HL-60 (cell line): ENCODE measurements around the gene SCD.

ENCODE experiments used
- DNase-seq, 2 experiments: peaks; one replicate each; pipeline ENCODE4 v3.0.0-alpha.2; 2010 to 2020; ENCODE audit warnings: low read depth in 1 of 2, low spot score in 1 of 2
- H3K27ac ChIP-seq: fragments of 250-450 bp; sonication (Bioruptor Pico); replicated peaks from 2 replicates; pipeline ENCODE4 v1.5.1; 2020; ENCODE audit warnings: mild to moderate bottlenecking, moderate library complexity
- H3K27me3 ChIP-seq: fragments of 250-450 bp; sonication (Bioruptor Pico); 2 replicates; pipeline ENCODE4 v1.5.1; 2021; ENCODE audit warnings: mild to moderate bottlenecking, moderate library complexity; ENCODE audit not compliant: insufficient read depth, poor library complexity, severe bottlenecking
- H3K4me3 ChIP-seq: replicated peaks from 2 replicates; pipeline ENCODE4 v1.5.1; 2011; ENCODE audit warnings: mild to moderate bottlenecking, control low read depth, low read length; ENCODE audit not compliant: insufficient read depth
- GABPA ChIP-seq: IDR thresholded peaks from 2 replicates; pipeline ENCODE4 v1.6.1; 2012; ENCODE audit warnings: low read depth
- POLR2AphosphoS5 ChIP-seq: IDR thresholded peaks from 2 replicates; pipeline ENCODE4 v1.6.1; 2012; ENCODE audit warnings: low read depth
- REST ChIP-seq: IDR thresholded peaks from 2 replicates; pipeline ENCODE4 v1.6.1; 2012; ENCODE audit warnings: low read depth; ENCODE audit not compliant: insufficient replicate concordance
- SPI1 ChIP-seq: IDR thresholded peaks from 2 replicates; pipeline ENCODE4 v1.6.1; 2012; ENCODE audit warnings: low read depth, mild to moderate bottlenecking, borderline replicate concordance
- TF ChIP-seq, protein P1 (sequence below): IDR thresholded peaks from one replicate; pipeline ENCODE4 v1.5.1; 2011; ENCODE audit warnings: low read length, control low read depth, inconsistent platforms; ENCODE audit not compliant: insufficient read depth

SCD gene

DNA sequence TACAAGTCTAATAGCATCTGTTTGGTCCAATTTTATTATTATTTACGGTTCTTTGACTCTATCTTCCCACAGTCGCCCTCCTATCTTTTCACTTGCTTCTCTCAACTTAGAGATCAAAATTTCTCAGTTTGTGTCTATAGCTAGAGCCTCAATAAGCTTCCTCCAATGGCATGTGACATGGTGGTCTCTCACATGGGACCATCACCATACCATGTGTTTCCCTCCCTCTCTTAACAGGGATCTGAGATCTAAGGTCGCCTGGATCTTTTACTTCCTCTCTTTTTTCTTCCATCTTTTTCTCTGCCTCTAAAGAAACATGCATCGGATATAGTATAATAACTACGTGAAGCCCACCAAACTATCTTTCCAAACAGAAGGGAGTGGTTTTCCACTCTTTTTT, 18.8 kb upstream of the SCD start:
- DNase-seq: no peak
- H3K27ac ChIP-seq: peak overlapping the region; percentile 68; the same call in 1 of the 2 replicates
- H3K4me3 ChIP-seq: no peak overlapping the region
- H3K27me3 ChIP-seq: no peaks in the 10 kb centered on the region
- TF ChIP-seq POLR2AphosphoS5 (no peak), SPI1 (no peak), REST (no peak), GABPA (no peak)
- TF ChIP-seq, protein P1, sequence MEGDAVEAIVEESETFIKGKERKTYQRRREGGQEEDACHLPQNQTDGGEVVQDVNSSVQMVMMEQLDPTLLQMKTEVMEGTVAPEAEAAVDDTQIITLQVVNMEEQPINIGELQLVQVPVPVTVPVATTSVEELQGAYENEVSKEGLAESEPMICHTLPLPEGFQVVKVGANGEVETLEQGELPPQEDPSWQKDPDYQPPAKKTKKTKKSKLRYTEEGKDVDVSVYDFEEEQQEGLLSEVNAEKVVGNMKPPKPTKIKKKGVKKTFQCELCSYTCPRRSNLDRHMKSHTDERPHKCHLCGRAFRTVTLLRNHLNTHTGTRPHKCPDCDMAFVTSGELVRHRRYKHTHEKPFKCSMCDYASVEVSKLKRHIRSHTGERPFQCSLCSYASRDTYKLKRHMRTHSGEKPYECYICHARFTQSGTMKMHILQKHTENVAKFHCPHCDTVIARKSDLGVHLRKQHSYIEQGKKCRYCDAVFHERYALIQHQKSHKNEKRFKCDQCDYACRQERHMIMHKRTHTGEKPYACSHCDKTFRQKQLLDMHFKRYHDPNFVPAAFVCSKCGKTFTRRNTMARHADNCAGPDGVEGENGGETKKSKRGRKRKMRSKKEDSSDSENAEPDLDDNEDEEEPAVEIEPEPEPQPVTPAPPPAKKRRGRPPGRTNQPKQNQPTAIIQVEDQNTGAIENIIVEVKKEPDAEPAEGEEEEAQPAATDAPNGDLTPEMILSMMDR: no peak

DNA sequence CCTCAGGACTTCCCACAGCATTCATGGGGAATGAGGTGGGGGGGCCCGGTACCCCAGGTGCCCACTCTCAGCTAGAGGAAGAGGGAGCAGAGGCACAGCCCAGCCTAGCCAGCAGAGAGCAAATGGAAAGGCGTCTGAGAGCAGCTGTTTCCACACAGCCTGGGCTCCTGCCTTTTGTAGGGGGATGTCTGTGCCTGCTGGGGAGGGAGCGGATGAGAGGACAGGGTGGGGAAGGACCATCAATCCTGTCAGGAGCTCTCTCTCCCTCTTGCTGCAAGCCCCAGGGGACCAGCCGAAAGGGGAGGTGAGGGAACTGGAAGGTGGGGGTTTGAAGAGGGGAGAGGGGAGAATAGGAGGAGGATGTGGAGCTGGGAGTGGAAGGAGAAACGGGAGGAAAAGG, 17.0 kb upstream of the SCD start, which contains the start of gene PKD2L1:
Gene PKD2L1 (minus strand): TSS at position 150 of the 400 bp plus-strand sequence. CDS start 125 bp downstream, at position 25.
- DNase-seq: no peak
- H3K4me3 ChIP-seq: no peak within 1 kb of the TSS
- H3K27ac ChIP-seq: no peak within 1 kb of the TSS
- no peak for TF ChIP-seq REST
- no peaks in the 10 kb centered on the region for H3K27me3 ChIP-seq

DNA sequence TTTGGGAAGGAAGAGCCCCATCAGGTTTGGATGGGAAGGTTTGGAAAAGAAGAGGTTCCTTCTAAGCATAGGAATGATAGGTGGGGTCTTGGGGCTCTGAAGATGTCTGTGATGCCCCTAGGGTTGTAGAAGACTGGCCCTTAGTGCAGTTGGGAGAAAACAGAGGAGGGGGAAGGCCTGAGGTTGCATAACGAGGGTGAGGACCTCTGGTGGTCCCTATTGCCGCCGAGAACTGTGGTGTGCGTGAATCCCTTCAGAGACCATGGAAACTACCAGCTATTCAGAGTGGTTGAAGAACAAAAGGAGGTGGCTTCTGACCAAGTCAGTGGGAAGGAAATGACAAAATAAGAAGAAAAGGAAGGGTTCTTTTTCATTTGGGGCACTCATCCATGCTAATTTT, 13.9 kb upstream of the SCD start:
- TF ChIP-seq GABPA: no peak
- TF ChIP-seq SPI1: no peak
- TF ChIP-seq REST: no peak
- TF ChIP-seq, protein P1: no peak
- TF ChIP-seq POLR2AphosphoS5: no peak
- DNase-seq: no peak
- Histone ChIP-seq H3K4me3 (no peak overlapping the region), H3K27ac (no peak overlapping the region), H3K27me3 (no peaks in the 10 kb centered on the region)
